ENCODE measurements around the gene IER5L.

The IER5L gene

GRCh38 chr9:129151469-129151868 is 26.6 kb downstream of the IER5L start:
- Histone ChIP-seq H3K79me2 (ENCODE audit: low read length) (no peaks in the 10 kb centered on the region), H4K20me1 (ENCODE audit: insufficient read depth, low read length) (no peaks in the 10 kb centered on the region), H3K9me3 (replicated peaks; ENCODE audit: insufficient read depth, low read length) (no peaks in the 10 kb centered on the region), H2AFZ (ENCODE audit: low read length) (no peak overlapping the region), H3F3A (ENCODE audit: insufficient read depth, low read length) (no peaks in the 10 kb centered on the region), H3K4me3 (ENCODE audit: low read length) (no peak overlapping the region), H3K4me2 (ENCODE audit: low read depth, low read length) (no peak overlapping the region), H3K9me2 (replicated peaks; ENCODE audit: insufficient read depth, low read length) (no peaks in the 10 kb centered on the region), H3K4me1 (ENCODE audit: low read length) (no peaks in the 10 kb centered on the region), H3K27me3 (replicated peaks; ENCODE audit: insufficient read depth, low read length) (no peaks in the 10 kb centered on the region), H3K9ac (ENCODE audit: low read length) (no peak overlapping the region), H3K36me3 (replicated peaks; ENCODE audit: insufficient read depth, low read length) (no peaks in the 10 kb centered on the region; the same call in 1 of the 2 replicates), H3K27ac (ENCODE audit: low read length) (no peak overlapping the region)
- no peak for TF ChIP-seq CTCF (IDR thresholded peaks at IDR 0.05; ENCODE audit: low read length)
- no peak for TF ChIP-seq EZH2 (optimal IDR thresholded peaks at IDR 0.05; ENCODE audit: low read depth, low read length)
- TF ChIP-seq EZH2phosphoT487 (IDR thresholded peaks at IDR 0.05; ENCODE audit: low read length): no peak
- DNase-seq: no peak

- no peaks in the 10 kb centered on the region for H3K27me3 ChIP-seq (replicated peaks; ENCODE audit: insufficient read depth, low read length)
- no peaks in the 10 kb centered on the region for H3F3A ChIP-seq (ENCODE audit: insufficient read depth, low read length)
- TF ChIP-seq EZH2 (optimal IDR thresholded peaks at IDR 0.05; ENCODE audit: low read depth, low read length) (no peak), EZH2phosphoT487 (IDR thresholded peaks at IDR 0.05; ENCODE audit: low read length) (no peak), CTCF (IDR thresholded peaks at IDR 0.05; ENCODE audit: low read length) (no peak)
- no peak for DNase-seq
- H3K79me2 ChIP-seq (ENCODE audit: low read length): no peaks in the 10 kb centered on the region
- H3K9ac ChIP-seq (ENCODE audit: low read length): no peak overlapping the region
- H3K4me2 ChIP-seq (ENCODE audit: low read depth, low read length): no peak overlapping the region
- no peak overlapping the region for H3K27ac ChIP-seq (ENCODE audit: low read length)
- no peaks in the 10 kb centered on the region for H4K20me1 ChIP-seq (ENCODE audit: insufficient read depth, low read length)
- no peaks in the 10 kb centered on the region for H3K9me3 ChIP-seq (replicated peaks; ENCODE audit: insufficient read depth, low read length)
- H3K4me1 ChIP-seq (ENCODE audit: low read length): no peaks in the 10 kb centered on the region
- H2AFZ ChIP-seq (ENCODE audit: low read length): no peak overlapping the region
- H3K36me3 ChIP-seq (replicated peaks; ENCODE audit: insufficient read depth, low read length): no peaks in the 10 kb centered on the region; the same call in 1 of the 2 replicates
- H3K9me2 ChIP-seq (replicated peaks; ENCODE audit: insufficient read depth, low read length): no peaks in the 10 kb centered on the region
- H3K4me3 ChIP-seq (ENCODE audit: low read length): no peak overlapping the region
Measured at GRCh38 chr9:129150672-129151211, 27.3 kb downstream of the IER5L start.

- Histone ChIP-seq H3K36me3 (replicated peaks; ENCODE audit: insufficient read depth, low read length) (no peaks in the 10 kb centered on the region; the same call in 1 of the 2 replicates), H3K27me3 (replicated peaks; ENCODE audit: insufficient read depth, low read length) (no peaks in the 10 kb centered on the region), H3F3A (ENCODE audit: insufficient read depth, low read length) (no peaks in the 10 kb centered on the region), H3K4me1 (ENCODE audit: low read length) (no peaks in the 10 kb centered on the region), H3K27ac (ENCODE audit: low read length) (no peak overlapping the region), H3K4me3 (ENCODE audit: low read length) (no peak overlapping the region), H3K9me2 (replicated peaks; ENCODE audit: insufficient read depth, low read length) (no peaks in the 10 kb centered on the region), H3K9me3 (replicated peaks; ENCODE audit: insufficient read depth, low read length) (no peaks in the 10 kb centered on the region), H3K9ac (ENCODE audit: low read length) (no peak overlapping the region), H3K4me2 (ENCODE audit: low read depth, low read length) (no peak overlapping the region), H3K79me2 (ENCODE audit: low read length) (no peaks in the 10 kb centered on the region), H2AFZ (ENCODE audit: low read length) (no peak overlapping the region), H4K20me1 (ENCODE audit: insufficient read depth, low read length) (no peaks in the 10 kb centered on the region)
- DNase-seq: no peak
- no peak for TF ChIP-seq CTCF (IDR thresholded peaks at IDR 0.05; ENCODE audit: low read length)
- TF ChIP-seq EZH2phosphoT487 (IDR thresholded peaks at IDR 0.05; ENCODE audit: low read length): no peak
- TF ChIP-seq EZH2 (optimal IDR thresholded peaks at IDR 0.05; ENCODE audit: low read depth, low read length): no peak
Measured at GRCh38 chr9:129150122-129150521, 27.9 kb downstream of the IER5L start.

All from MM.1S (cell line).